GM18508 (cell line): Measurements from ENCODE around the gene NUP50.
"Not testable (repeated sequence)": the region's sequence is repeated elsewhere in the genome, so short reads cannot be mapped to it uniquely, and the experiment has no call there.

Experiments
- ATAC-seq: cut with Tn5 transposase; IDR thresholded peaks from one replicate; pipeline ENCODE4 v1.9.1; 2021; ENCODE audit warnings: moderate number of reproducible peaks; ENCODE audit not compliant: insufficient read depth, unreplicated experiment

Gene NUP50

DNA sequence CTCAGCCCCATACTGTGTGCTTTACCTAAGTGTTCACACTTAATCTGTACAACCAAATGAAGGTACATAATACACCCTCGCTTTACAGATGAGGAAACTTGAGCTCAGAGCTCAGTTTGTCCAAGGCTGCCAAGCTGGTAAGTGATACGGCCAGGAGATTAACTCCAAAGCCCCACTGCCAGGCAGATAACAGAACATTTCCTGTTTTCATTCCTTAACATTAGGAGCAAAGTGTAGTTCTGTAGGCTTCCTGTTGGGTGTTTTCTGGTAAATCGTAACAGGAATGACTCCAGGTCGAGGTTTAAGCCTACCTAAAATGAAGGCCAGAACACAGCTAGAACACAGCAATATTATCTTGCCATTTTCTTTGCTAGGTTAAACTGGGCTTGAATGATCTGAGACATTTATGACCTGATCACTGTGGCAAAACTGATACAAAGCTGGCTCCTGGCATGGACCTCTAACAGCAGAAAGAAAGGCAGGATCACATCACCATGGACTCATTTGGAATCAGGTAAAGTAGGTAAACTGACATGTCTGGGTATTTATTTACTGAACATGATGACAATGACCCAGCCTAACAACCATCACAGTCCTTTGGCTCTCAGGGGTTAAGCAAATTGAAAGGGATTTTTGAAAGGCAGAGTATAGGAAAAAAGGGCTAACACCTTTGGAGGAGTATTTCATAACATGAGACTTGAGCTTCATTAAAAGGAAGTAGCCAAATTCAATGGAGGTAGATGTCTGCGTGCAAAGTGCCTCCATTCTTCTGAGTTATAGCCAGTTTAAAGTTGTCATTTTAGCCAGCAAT is 3.9 kb upstream of the NUP50 start:
- ATAC-seq = no peak

DNA sequence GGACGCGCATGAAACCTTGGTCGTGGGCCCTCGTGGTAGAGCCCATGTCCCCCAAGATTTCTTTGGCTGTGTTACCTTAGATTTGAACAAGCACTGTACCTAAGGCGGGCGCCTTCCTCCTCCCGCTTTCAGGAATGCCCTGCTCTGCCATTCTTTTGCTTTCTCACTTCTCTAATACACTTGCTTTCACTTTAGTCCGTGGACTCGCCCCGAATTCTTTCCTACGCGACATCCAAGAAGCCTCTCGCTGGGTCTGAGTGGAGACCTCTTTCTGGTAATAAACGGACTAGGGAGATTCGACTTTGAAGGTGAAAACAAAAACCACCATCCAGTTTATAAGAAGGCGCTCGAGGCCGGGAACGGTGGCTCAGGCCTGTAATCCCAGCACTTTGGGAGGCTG is 1.2 kb upstream of the NUP50 start:
- ATAC-seq = no peak

DNA sequence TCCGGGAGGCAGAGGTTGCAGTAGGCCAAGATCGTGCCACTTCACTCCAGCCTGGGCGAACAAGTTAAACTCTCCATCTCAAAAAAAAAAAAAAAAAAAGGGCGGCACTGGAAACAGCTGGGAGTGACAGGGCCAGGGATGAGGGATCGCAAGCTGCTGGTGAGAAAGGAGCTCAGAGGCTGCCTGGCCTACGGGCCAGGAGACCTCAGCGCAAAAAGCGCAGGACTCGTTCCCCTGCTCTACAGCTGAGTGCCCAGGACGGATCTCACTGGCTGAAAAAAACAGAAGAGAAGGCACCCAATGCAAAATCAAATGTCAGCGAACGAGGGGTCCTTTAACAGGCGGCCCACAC is 650 bp upstream of the NUP50 start:
- no peak for ATAC-seq

DNA sequence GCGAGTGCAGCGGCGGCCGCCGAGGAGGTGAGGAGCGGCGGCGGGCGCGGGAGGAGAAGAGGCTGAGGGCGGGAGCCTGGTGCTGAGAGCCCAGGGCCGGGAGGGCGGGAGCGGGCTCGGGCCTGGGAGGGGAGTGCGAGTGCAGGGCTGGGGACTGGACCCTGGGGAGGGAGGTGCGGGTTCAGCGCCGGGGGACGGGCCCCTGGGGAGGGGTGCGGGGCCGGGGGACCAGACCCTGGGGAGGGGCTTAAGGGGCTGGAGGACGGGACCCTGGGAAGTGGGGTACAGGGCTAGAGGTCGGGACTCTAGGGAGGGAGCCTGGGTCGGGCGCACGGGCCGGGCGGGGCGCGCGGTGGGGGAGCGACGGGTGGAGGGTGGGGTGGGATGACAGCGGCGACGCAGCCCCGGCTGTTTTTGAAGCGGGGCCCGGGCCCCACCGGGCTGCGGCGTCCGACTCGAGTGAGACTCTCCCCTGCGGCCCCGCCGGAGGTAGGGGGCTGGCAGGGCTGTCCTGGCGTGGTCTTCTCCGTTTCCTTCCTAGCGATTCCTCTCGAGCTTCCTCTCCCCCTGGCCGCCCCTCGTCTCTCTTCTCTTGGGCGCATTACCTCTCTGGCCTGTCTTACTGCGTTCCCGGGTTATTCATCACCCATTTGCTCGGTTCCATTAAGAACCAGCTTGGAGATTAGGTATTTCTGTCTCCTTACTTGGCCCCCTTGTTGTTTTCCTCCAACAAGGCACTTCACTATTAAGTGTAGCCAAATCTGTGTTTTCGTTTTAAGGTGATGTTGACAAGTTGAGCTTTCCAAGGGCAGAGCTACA is 754 bp downstream of the NUP50 start:
- ATAC-seq = no peak

DNA sequence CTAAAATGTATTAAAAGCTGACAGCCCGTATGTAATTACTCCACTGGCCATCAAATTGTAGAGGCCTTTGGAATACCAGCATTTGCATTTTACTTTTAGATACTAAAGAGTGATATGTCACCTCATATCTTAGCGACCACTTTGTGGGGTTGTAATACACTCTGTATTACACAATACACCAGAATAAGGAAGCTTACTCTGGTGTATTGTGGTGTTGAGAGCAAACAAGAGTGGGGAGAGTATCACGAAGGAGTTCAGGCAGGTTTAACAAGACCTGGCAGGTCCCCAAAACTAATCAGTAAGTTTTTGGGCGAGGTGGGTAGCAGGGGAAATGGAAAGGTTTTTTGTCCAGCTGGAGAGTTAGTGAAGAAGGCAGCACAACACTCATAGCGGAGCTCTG is 3.2 kb downstream of the NUP50 start:
- ATAC-seq = no peak

DNA sequence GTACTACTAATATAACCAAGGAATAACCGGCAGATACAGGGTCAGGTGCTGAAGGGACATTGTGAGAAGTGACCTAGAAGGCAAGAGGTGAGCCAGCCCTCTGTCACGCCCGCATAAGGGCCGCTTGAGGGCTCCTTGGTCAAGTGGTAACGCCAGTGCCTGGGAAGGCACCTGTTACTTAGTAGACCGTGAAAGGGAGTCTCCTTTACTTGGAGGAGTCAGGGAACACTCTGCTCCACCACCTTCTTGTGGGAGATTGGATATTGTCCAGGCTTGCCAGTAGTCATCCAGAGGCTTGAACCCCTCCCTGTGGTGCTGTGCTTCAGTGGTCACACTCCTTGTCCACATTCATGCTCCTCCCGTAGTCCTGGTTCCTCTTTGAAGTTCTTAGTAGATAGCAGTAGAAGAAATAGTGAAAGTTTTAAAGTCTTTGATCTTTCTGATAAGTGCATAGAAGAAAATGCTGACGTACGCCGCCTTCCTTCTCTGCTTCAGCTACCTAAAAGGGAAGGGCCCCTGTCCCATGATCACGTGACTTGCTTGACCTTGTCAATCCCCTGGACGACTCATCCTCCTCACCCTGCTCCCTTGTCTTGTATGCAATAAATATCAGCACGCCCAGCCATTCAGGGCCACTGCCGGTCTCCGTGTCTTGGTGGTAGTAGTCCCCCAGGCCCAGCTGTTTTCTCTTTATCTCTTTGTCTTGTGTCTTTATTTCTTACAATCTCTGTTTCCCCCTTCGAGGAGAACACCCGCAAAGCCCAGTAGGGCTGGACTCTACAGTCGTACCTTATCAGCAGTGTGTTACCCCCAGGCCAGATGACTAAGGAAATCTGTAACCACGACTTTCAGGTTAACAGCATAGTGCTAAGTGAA is 6.1 kb downstream of the NUP50 start:
- no peak for ATAC-seq

DNA sequence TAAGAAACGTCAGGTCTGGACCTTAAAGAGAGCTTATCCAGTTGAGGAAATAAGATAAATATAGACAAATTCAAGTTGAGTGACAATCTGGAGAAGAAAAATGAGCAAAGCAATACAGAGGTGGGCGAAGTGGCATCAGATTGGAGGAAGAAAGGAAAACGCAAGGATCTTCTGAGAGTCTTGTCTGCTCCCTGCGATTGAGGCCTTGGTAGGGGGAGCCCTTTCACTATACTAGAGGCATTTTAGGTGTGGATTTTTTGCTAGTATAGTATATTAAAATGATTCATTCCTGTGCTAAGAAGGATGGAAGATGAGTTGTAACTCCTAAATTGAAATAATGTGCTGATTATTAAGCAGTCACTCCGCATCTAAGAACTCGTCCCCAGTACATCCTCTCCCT is 8.1 kb downstream of the NUP50 start:
- no peak for ATAC-seq

DNA sequence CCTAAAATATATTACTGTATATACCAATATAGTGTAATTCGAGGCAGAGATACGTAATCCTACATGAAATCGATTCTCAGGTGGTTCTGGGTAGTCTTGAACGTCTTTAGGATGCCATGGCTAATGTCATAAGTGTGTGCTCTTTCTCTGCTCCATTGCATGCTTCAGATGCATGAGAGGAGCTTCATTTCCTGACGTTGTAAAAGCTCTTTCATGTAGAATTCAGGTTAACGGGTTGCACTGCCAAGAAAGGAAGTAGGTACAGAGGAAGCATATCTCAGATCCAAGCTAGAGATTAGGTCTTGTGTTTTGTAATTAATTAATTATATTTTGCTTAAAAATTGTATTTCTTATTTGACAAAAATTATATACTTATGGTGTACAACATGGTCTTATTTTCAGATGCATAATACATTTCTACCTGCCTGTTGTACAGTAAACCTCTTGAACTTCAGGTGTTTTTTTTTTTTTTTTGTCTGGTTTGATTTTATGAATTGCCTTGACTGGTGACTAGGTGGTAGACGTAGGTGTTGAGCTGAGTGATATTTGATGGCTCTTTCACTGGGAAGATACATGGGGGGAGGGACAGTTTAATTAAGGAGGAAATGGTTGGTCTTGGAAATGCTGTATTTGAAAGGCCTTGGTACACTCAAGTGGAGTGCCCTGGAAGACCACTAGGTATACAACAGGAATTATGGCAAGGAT is 9.3 kb downstream of the NUP50 start:
- no peak for ATAC-seq

DNA sequence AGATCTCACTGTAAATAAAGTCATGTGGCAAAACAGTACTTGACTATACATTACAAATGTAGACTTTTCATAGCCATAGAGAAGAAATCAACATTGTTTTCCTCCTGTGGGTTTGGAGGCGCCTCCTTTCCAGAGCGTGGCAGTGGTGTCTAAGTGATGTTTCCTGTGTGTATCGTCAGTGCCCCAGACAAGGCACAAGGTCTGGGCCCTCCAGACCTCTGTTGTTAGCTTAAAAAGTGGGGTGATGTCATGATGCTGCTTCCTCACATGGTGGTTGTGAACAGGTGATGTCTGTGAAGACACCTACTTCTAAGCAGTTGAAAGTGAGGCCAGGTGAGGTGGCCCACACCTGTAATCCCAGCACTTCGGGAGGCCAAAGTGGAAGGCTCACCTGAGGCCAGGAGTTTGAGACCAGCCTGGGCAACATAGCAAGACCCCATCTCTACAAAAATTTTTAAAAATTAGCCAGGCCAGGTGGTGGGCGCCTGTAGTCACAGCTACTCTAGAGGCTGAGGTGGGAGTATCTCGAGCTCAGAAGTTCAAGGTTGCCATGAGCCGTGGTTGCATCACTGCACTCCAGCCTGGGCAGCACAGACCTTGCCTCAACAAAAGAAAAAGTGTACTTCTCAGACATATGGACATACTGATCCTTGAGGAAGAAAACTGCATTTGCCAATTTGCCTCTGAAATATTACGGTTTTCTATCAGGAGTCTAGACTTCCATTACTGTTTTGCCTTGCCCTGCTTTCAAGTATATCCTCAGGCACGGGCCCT is 15.7 kb downstream of the NUP50 start:
- ATAC-seq = no peak

DNA sequence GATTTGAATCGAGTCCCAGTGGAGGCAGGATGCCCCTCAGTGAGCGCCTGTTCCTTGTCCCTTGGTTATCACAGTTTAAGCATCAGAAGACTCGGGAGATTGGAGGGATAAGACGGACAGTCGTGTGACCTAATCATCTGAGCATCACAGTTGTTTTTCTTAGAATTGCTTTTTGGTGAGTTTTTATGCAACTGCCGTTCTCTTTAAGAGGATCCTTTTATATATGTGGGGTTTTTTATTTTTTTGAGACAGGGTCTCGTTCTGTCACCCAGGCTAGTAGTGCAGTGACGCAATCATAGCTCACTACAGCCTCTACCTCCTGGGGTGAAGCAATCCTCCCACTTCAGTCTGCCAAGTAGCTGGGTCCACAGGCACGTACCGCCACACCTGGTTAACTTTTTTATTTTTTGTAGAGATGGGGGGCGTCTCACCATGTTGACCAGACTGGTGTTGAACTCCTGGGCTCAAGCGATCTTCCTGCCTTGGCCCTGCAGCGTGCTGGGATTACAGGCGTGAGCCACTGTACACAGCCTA is 16.5 kb downstream of the NUP50 start:
- no peak for ATAC-seq

DNA sequence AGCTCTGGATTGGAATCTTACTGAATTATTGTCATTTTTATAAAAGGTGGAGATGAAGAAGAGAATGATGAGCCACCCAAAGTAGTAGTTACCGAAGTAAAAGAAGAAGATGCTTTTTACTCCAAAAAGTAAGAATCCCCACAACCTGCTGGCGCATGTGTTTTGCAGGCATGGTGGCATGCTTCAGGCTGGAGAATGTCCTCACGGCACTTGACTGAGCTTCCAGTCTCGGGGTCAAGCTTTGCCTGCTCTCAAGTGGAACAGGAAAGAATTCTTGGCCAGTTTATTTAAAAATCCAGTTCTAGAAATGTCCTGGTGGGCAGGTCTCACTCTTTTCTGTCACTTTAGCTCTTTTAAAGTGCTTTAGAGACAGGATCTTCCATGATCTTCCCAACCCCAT is 17.5 kb downstream of the NUP50 start:
- ATAC-seq = no peak

DNA sequence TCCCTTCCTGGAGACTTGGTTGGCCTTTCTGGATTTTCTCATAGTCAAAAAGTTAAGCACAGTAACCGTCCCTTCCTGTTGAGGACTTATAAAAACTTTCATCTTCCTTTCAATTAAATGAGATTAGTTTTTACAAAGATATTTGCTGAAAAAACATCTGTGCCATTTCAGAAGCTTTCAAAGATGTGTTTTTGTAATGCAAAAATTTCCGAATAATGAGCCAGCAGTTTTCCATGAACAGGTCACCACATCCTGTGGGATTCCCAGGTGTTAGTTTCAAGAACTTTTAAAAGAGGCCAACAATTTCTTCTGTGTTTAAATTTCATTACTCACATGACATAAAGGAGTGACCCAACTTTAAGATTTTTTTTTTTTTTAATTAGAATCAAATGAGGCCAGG is 18.0 kb downstream of the NUP50 start:
- no peak for ATAC-seq

DNA sequence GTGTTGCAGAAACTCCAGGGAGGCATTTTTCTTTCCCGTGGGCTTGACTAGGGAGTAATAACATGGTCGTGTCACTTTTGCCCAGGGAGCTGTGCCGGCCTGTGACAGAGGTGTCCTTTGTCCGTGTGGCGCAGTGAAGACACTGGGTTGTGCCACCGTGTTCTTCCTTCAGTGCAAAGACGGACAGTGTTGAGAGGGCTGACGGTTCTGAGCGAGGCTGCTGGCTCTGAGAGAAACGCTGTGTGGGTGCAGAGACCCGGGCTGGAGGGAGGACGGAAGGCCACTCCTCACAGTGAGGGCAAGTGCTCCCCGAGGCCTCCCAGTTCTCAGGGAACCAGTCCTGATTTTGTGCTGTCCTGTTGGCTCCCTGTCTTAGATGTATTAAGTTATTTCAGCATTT is 20.2 kb downstream of the NUP50 start:
- ATAC-seq = no peak

DNA sequence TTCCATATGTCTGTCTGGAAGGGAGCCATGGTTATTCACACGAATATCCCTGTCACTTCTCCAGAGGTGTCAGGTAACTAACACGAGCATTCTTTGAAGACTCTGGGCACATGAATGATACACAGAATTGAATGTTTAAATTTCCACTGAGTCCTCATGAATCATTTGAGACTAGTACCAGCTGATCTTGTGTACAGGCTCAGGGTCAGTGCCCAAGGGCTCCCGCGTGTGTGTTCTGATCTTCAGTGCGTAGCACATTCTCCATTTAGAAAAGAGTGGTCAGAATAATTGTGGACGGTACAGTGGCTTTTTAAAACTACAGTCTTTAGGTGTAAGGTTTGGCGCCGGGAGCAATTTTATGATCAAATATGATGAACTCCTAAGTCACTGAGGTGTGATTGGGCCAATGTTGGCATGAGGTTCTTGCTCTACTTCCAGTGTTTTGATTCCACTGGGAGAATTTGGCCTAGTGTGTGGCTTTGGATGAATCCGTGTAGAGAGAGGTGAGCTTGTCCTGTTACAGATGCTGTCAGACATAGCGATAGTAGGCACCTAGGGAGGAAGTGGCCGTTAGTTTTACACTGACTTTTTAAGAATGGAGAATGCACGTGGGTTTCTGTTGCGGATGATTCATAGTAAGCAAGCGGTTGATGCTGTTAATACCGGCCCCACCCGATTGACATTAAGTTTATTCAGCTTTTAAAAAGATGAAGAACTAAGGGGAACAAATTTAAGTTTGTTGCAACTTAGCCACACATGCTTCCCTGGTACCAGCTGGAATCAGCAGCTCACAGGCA is 22.2 kb downstream of the NUP50 start:
- ATAC-seq = no peak

DNA sequence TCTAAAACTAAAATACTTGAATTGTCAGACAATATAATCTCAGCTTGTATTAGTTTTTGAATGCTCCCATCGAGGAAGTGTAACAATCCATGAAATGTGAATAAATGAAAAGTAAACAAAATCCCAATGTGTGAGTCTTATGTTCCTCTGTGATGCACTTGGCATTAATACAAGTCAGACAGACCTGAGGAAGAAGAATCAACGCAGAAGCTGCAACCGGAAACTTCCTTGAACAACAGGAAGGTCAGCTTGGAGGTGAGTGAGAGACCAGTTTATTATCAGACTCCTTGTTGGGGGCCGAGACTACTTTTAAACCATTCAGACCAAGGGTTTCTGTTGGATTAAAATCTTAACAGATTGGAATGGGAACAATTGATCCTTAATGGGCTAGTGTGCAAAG is 24.2 kb downstream of the NUP50 start:
- ATAC-seq = no peak

DNA sequence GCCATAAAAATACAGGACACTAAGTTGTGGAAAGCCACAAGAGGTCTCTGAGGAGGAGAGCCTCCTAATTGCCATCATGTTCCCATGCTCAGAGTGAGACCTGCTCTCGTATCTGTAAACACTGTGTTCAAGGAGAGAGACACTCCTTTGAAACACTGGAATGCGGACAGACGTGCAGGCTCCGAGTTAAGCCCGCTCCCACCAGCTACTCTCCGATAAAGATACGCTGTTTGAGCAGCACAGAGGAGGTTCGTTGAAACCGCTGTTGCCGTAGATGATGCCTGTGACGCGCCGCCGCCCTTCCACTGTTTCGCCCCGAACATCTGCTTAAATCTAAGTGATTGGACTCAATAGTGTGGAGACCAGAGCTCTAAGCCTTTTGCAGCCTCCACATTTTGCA is 25.1 kb downstream of the NUP50 start:
- no peak for ATAC-seq

DNA sequence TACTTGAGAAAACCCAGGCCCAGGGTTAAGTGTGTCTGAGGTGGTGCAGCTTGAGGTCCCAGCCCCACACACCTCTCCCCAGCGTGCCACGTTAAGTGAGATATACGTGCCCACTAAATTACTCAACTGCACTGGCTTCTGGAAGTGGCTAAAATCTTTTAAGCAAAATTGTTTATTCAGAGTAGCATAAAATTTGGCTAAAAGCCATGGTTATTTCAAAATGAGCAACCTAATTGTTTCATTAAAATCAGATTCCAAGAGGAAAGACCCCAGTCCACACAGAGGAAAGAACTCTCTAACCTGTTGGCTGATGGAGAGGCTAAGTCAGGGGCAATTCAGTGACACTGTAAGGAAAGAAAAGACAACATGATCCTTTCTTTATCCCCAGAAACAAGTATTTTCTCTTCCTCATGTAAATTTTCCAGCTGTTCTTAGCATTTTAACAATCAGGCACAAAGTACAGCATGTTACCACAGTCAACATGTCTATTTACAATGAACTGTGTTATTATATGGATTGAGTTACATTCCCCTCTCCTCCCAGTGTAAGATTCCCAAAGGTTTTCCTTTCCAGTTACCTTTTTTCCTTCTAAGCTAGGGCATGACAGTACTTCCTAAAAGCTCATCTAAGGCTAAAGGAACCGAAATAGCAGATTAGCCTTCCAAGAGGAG is 26.6 kb downstream of the NUP50 start:
- ATAC-seq = no peak

DNA sequence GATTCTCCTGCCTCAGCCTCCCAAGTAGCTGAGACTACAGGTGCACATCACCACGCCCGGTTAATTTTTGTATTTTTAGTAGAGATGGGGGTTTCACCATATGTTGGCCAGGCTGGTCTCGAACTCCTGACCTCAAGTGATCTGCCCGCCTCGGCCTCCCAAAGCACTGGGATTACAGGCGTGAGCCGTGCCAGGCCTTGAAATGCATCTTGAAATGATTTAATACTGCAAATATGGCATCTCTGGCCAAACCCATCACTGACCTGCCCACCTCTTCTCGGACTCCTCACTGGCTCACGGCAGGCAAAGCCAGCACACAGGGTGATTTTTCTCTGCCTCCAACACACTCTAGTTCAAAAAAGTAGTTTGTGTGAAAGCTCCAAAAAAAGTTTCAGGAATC is 28.0 kb downstream of the NUP50 start:
- not testable (repeated sequence) for ATAC-seq
